Peyer's patch (tissue), 4 donors: ENCODE measurements around the gene MIR17HG. TPM values are rescaled to one million over a fixed set of nuclear protein-coding genes. Genes with fewer than 3 reads are reported as not detected.
A peak's percentile ranks its signal among the peaks of the same experiment; 100 is the strongest.

Experiments
- DNase-seq, 3 donors: peaks; one replicate each; pipeline ENCODE4 v3.0.0-alpha.2; 2017 to 2019
- H3K27ac ChIP-seq, 4 donors: fragments of 200-600 bp; sonication (generic); one replicate each; pipeline ENCODE4 v1.5.1; 2016 to 2019
- H3K27me3 ChIP-seq, 2 donors: fragments of 200-600 bp; sonication (generic); one replicate each; pipeline ENCODE4 v1.5.1; 2019
- H3K36me3 ChIP-seq, 3 donors: fragments of 200-600 bp; sonication (generic); one replicate each; pipeline ENCODE4 v1.5.1; 2016 to 2019
- H3K4me1 ChIP-seq, 4 donors: fragments of 200-600 bp; sonication (generic); one replicate each; pipeline ENCODE4 v1.5.1; 2016 to 2019
- H3K4me3 ChIP-seq, 4 donors: fragments of 200-600 bp; sonication (generic); 1 replicate in 3 of 4; 2 replicates in 1 of 4; pipeline ENCODE4 v1.5.1; 2016 to 2019; ENCODE audit warnings: mild to moderate bottlenecking in 1 of 4
- H3K9me3 ChIP-seq, 4 donors: fragments of 200-600 bp; sonication (generic); one replicate each; pipeline ENCODE4 v1.5.1; 2016 to 2019; ENCODE audit warnings: mild to moderate bottlenecking in 1 of 4
- CTCF ChIP-seq, 6 experiments: fragments of 450-650 bp in 4 of 6; fragments of 200-600 bp in 2 of 6; sonication (generic) in 1 of 6; IDR thresholded peaks; one replicate each; pipeline ENCODE4 v1.5.1; 2017 to 2019; ENCODE audit warnings: antibody characterized with exemption in 6 of 6, mild to moderate bottlenecking in 3 of 6, moderate library complexity in 1 of 6
- POLR2A ChIP-seq, 2 donors: fragments of 450-650 bp; IDR thresholded peaks; one replicate each; pipeline ENCODE4 v1.5.1; 2017; ENCODE audit warnings: antibody characterized with exemption in 2 of 2, mild to moderate bottlenecking in 2 of 2, moderate library complexity in 2 of 2
- total RNA-seq, 4 donors: library from RNA; depleted of rRNA; stranded (reverse); fragments of >200 nt; gene quantifications; one replicate each; pipeline ENCODE4 v1.1.0, GENCODE V29; 2016

The MIR17HG gene
- total RNA-seq, 4 donors from 2014 or later, result 0.88 to 10.4 (median 4.5) TPM

DNA sequence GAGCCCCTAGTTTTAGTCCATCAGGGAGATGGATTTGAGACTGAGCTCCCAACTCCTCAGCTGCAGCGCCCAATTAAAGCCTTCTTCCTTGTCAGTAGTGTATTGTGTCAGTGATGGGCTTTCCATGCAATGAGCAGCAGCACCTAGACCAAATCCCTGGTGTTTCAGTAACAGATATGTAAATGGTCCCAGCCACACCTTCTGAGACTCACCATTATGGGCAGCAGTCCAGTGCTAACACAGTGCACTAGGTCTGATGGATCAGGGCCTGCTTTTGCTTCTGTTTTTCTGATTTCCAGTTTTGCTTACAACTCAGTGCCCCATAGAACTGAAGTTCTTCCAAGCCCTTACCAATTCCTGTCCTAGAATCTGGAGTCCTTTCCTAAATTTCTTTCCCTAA is 41.8 kb upstream of the MIR17HG start:
- Histone ChIP-seq H3K27me3 (no peaks in the 10 kb centered on the region), H3K27ac (no peak overlapping the region), H3K36me3 (no peaks in the 10 kb centered on the region), H3K9me3 (no peaks in the 10 kb centered on the region), H3K4me1 (no peaks in the 10 kb centered on the region), H3K4me3 (no peak overlapping the region)
- DNase-seq, result no peak
- TF ChIP-seq CTCF (IDR thresholded peaks at IDR 0.05) (no peak), POLR2A (IDR thresholded peaks at IDR 0.05) (no peak)

DNA sequence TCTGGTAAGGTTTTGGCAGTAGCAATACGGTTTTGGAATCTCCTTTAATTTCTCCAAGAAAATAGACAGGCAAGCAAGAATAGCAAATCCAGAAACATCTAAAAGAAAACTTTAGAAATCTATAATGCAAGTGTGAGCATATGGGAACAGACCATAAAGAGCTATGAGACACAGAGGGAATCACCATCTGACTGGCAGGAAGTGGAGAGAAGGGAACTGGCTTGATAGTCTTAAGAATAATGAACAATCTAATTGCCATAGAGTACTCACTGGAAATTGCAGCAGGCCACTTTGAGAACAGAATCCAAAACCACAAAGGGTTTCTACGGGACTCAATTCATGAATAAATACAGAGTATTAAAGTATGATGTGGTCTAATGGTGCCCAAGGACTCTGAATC is 39.6 kb upstream of the MIR17HG start:
- no peak for TF ChIP-seq POLR2A (IDR thresholded peaks at IDR 0.05)
- Histone ChIP-seq H3K4me3 (no peak overlapping the region), H3K36me3 (no peaks in the 10 kb centered on the region), H3K9me3 (no peaks in the 10 kb centered on the region), H3K27me3 (no peaks in the 10 kb centered on the region), H3K27ac (no peak overlapping the region), H3K4me1 (no peaks in the 10 kb centered on the region)
- DNase-seq, result no peak

DNA sequence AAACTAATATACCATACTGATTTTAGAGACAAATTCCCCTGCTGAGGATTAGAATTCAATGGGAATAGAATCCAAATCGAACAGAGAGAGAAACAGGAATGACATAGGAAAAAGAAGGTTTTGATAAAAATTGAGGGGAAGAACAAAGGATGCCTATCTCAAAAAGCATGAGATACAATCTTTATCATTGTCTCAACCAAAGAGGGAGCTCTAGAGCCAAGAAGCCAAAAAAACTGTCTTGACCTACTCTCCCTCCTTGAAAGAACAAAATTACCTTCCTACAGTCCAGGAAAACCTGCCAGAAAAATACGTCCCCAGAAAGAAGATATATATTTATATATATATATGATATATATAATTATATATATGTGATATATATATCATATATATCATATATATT is 39.2 kb upstream of the MIR17HG start:
- Histone ChIP-seq H3K4me1 (no peaks in the 10 kb centered on the region), H3K4me3 (no peak overlapping the region)
- TF ChIP-seq POLR2A (IDR thresholded peaks at IDR 0.05) (no peak), CTCF (IDR thresholded peaks at IDR 0.05) (peak in 1 of 6 experiments; percentile 11)

DNA sequence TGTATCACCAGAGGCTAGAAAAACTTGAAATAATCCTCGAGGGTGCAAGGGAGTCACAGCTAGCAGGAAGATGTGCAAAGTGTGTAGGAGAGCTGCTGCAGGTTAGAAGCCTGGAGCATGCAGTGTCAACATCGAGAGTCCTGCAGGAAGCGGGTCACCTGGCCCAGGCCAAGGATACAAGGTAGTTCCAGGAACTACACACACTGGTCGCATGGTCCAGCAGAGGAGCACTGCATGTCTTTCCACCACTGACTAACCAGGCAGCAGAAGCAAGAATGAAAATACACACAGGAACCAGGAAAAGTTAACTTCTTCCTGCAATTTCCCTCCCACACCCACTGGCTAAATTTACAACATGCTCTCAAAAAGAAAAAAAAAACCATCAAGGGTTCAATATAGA is 36.0 kb upstream of the MIR17HG start:
- TF ChIP-seq CTCF (IDR thresholded peaks at IDR 0.05), result no peak
- TF ChIP-seq POLR2A (IDR thresholded peaks at IDR 0.05), result no peak
- no peak for DNase-seq

More for the DNA sequence above, 39.2 kb upstream of the MIR17HG start:
- H3K36me3 ChIP-seq, result no peaks in the 10 kb centered on the region
- no peak overlapping the region for H3K27ac ChIP-seq
- H3K27me3 ChIP-seq, result no peaks in the 10 kb centered on the region
- no peak for DNase-seq
- no peaks in the 10 kb centered on the region for H3K9me3 ChIP-seq

GRCh38 chr13:91312324-91312723 is 35.2 kb upstream of the MIR17HG start:
- Histone ChIP-seq H3K36me3 (no peaks in the 10 kb centered on the region), H3K9me3 (no peaks in the 10 kb centered on the region), H3K4me1 (no peaks in the 10 kb centered on the region), H3K27me3 (no peaks in the 10 kb centered on the region), H3K4me3 (no peak overlapping the region), H3K27ac (no peak overlapping the region)
- no peak for DNase-seq
- TF ChIP-seq POLR2A (IDR thresholded peaks at IDR 0.05), result no peak
- TF ChIP-seq CTCF (IDR thresholded peaks at IDR 0.05), result no peak

More for the DNA sequence above, 36.0 kb upstream of the MIR17HG start:
- Histone ChIP-seq H3K4me1 (no peaks in the 10 kb centered on the region), H3K27ac (no peak overlapping the region), H3K9me3 (no peaks in the 10 kb centered on the region), H3K27me3 (no peaks in the 10 kb centered on the region), H3K4me3 (no peak overlapping the region), H3K36me3 (no peaks in the 10 kb centered on the region)

- Histone ChIP-seq H3K27ac (no peak overlapping the region), H3K9me3 (no peaks in the 10 kb centered on the region), H3K4me1 (no peaks in the 10 kb centered on the region), H3K4me3 (no peak overlapping the region), H3K36me3 (no peaks in the 10 kb centered on the region), H3K27me3 (no peaks in the 10 kb centered on the region)
- TF ChIP-seq POLR2A (IDR thresholded peaks at IDR 0.05), result no peak
- peak; percentile 16 to 46 (median 40) for TF ChIP-seq CTCF (IDR thresholded peaks at IDR 0.05)
- no peak for DNase-seq
Observed at GRCh38 chr13:91313103-91313502, 34.4 kb upstream of the MIR17HG start.
